Stimulated activated CD4-positive, alpha-beta T cell treated with anti-CD3 and anti-CD28 coated beads, Interleukin-4, amount 100 ng/mL, for 24 hours (primary cell): Measurements from ENCODE around the gene COL19A1.

Source experiments
- DNase-seq: peaks from one replicate; pipeline ENCODE4 v3.0.0-alpha.2; 2020

Gene COL19A1

DNA sequence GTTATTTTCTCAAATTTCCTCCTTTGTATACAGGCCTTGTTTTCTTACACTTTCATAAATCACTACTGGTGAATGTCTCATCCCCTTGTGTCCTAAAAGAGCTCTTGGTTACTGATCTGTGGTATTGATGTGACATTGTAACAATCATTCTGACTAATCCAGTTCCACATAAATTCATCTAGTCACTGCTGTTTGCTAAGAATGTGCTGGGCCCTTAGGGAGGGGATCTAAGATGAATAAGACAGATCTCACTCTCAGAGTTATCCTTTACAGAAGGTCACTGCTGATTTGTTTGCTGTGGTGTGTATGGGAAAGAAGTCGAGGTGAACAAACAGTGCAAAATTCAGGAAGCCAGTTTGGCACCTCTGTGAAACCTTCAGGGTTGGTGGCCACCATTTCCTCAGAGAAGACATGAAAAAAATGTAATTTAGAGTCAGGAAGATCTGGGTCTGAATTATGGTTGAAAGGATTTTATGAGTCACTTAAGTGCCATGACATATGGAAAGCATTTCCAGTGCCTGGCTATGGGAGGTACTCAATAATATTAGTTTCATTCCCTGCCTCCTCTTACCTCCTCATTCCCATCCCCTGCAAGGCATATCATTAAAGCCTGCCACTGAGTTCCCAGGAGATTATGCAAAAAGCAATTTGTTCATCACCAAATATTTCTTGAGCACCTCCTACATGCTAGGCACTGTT, 314.7 kb downstream of the COL19A1 start:
- no peak for DNase-seq

DNA sequence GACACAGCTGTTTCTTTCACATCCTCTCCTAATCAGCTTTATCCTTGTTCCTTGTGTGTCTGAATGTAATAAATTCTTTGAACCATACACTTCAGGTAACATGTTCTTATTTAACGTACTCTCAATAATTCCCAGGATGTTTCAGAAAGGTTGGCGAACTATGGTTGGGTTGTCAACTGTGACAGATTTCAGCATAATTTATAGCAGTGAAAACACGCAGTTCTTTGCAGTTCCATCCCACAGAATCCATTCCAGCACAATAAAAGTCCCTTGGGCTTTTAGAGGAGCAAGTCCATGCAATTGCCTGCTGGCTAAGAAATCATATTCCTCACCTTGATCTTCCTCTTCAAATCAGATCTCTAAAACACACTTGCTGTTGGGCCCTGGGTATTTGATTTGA, 317.2 kb downstream of the COL19A1 start:
- no peak for DNase-seq

DNA sequence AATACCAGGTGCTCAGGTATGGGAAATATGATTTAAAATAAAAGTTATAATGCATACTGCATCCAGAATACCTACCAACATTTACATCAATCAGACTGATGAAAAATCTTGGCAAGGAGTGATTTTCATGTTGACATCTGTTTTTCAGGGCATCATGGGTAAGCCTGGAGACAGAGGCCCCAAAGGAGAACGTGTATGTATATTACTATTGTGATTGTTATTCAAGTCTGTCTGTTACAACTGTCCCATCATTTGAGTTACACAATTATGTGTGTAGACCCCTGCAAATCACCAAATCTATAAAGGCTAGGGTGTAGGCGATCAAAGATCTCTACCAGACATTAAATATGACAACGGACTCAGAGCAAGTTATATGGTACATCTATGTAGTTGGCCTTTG, 318.4 kb downstream of the COL19A1 start:
- no peak for DNase-seq

DNA sequence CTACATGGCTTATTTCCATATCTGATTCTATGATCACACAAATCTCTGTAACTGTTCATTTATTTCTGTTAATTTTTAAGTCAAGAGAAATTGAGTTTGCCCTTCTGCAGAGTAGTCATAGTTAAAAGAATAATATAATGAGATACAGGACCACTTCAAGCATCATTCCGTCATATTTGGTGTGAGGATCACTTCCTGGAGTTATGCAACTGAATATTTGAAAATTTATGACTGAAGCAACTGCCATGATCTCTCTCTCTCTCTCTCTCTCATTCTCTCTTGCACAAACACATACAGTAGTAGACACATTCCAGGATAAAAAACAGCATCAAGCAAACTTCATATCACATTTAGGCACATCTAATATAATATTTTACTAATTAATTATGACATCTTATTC, 320.1 kb downstream of the COL19A1 start:
- DNase-seq: no peak

DNA sequence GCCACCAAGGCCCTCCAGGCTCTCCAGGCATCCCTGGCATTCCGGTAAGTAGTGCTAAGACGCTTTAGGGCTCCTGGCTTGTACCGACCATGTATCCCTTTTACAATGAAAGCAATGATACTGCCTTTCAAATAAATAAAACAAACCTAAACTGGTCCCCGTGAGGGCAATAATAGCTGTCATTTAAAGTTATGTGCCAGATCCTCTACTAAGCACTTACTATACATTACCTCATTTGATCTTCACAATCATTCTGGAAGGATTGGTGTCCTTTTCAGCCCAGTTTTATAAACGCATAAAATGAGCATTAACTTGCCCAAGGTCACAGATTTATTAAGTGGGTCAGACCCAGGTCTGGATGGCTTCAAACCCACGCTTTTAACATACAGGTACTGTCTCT, 321.8 kb downstream of the COL19A1 start:
- no peak for DNase-seq

DNA sequence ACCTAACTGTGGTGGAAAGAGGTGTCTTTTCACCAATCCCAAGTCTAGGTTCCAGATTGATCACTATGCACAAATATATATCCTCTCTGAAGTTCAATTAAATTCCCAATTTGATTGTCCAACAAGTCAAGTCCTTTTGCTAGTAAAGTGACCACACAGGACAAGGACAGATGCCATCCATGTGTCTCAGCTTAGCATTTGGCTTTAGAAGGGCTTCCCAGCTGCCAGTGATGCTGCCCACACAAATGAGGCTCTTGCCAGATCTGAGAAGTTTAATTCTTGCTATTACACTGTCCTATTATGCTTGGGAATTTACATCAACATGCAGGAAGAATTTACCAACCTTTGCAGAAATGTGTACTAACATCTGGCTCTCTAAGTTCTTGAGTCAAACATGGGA, 328.1 kb downstream of the COL19A1 start:
- no peak for DNase-seq

DNA sequence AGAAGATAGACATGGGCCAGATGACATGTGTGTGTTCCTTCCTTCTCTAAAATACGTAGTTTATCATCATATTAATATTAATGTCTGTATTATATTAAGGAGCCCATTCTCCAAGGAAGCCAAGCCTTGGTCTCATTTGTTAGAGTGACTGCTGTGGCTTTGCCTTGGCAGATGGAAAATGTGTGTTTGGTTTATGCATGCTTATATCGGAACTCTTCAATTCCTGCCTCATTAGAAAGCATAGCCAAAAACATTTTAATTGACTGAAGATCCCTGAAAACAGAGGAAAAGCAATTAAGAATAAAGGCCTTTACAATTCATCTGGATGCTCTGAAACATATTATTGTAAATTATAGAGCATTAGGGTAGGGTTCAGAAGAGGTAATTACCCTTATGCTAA, 330.2 kb downstream of the COL19A1 start:
- DNase-seq: no peak

DNA sequence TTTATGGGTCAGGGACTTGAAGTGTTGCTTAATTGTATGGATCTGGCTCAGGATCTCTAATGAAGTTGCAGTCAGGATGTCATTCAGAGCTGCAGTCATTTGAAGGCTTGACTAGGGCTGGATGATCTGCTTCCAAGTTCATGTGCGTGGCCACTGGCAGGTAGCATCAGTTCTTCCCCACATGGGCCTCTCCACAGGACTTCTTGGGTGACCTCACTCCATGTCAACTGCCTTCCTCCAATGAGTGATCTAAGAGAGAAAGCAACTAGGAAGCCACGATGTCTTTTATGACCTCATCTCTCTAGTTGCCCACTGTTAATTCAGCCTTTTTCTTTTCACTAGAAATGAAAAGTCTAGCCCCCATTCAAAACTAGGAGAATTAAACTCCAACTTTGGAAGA, 332.4 kb downstream of the COL19A1 start:
- DNase-seq: no peak

DNA sequence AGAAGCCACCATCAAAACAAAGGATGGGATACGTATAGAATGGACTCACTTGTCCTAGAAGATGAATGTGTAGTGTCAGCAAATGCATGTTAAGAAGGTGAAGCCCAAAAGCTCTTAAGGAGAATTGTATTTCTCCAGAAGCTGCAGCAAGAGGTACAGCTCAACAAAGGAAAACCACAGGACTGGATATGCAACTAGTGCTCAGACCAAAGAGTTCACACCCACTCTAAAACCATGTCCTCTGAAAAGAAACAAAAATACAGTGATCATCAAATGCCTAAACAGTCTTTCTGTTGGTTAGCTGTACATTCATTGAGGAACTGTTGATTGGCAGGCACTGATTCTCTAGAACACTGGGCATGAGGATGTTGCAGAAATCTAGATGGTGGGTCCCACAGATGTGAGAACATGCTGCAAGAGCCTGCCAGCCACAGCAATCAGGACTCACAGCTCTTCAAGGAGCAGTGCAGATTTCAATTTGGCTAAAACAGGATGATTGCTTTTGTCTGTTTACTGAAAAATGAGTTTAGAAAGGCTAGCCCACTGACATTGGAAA, 342.0 kb downstream of the COL19A1 start:
- no peak for DNase-seq

DNA sequence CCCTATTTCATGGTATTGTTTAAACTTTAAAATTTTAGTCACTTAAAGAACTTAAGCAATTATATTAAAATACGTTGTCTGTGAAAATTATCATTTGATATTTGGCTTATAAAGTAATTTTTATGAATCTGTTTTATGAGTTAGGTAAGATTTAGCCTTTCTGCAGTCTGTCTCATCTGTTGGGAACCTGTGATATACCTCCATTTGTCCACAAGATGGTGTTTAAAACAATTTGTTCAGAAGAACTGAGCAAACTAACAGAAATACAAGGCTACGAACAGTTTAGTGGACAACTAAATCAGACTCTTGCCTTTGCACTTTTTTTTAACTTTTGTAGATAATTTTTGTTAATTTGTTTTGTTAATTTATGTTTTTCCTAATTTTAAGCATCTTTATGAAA, 344.1 kb downstream of the COL19A1 start:
- DNase-seq: no peak

DNA sequence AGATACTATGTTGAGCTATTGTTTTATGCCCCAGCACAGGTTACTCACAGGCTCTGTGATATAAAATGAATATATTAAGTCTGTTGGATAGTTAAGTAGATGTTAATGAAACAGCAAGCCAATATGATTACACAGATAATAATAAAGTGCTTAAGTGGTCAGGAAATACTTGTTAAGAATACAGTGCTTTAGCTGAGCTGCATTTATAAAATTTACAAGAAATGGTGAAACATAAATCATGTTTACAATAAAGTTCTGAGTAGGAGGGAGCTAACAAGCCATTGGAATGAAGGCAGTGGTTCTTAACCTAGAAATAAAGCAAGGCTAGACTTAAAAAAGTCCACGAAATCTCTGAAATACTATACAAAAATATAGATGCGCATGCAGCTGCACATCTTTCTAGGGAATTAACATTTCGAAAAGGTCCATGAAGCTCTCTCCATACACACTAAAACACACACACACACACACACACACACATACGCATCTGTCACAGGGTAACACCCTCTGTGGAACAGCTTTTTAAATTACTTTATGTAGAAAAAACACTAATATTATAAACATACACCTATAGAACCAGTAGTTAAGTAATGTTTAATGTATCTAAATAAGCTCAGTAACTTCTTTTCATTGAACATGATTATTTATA, 349.2 kb downstream of the COL19A1 start:
- no peak for DNase-seq

DNA sequence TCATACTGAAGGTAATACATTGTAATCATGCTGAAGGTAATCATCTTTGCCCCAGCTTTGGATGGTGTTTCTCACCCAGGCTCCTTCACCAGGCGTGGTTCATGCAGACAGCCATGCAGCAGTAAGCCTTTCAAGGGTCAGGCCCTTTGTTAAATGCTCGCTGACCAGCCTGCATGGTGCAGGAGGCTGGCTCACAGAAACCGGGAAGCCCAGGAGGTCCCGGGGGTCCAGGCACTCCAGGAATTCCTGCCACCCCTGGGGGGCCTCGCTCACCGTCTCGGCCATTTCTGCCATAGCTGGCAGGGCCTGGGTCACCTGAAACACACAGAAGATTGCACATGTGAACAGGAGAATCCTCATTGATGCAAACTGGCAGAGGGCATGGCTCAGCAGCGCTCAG, 350.4 kb downstream of the COL19A1 start:
- DNase-seq: no peak

DNA sequence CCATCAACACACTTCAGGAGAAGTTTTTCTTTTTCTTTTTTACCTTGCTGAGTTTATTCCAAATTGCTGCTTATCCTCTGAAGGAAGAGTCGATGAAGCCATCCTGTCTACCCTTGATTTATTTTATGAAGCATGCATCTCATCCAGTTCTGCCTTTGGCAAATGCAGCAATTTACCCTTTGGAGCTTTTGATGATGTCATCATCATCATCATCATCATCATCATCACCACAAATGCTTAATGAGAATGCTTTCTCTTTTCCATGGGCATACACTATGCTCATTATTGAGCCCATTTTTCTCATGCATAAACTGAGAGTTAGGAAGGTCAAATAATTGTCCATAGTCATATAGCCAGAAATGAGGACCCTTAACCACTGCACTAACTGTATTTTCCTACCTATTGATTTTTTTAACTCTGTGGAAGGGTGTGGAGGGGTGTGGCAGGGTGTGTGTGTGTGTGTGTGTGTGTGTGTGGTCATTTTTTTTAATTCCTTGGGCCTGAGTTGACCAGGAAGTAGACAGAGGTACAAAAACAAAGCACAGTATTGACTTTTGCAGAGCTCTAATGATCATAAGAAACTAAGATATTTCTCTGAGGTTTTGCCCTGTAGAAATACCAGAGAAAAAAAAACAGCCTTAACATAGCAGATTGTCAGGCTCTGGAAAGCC, 353.7 kb downstream of the COL19A1 start:
- DNase-seq: no peak

DNA sequence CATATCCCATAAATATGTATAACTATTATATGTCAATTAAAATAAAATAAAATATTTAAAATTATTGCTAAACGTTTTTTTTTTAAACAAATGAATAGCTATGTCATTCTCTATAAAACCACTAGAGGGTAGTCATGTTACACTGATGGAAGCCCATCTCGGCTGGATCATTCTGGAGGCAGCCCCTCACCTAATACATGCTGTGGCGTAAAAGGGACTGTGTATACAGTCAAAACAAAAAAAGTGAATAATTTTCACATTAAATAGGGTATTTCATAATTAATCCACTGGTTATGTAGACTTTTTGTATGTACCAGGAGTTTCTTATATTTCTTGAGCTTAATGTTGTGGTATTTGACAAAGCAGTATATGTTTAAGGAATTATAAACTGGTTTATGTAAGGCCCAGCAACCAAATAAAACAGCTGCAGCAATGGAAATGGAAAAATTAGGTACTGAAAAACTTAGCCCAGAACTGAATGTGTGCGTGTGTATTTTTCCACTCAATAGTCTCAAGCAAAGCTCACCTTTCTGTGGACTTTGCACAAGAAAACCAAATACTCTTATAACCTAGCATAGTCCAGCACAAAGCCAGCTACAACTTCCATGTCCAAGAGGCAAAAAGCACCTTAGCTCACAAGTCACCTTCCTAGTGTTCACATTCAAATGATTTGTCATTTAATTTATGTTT, 354.8 kb downstream of the COL19A1 start:
- DNase-seq: no peak

DNA sequence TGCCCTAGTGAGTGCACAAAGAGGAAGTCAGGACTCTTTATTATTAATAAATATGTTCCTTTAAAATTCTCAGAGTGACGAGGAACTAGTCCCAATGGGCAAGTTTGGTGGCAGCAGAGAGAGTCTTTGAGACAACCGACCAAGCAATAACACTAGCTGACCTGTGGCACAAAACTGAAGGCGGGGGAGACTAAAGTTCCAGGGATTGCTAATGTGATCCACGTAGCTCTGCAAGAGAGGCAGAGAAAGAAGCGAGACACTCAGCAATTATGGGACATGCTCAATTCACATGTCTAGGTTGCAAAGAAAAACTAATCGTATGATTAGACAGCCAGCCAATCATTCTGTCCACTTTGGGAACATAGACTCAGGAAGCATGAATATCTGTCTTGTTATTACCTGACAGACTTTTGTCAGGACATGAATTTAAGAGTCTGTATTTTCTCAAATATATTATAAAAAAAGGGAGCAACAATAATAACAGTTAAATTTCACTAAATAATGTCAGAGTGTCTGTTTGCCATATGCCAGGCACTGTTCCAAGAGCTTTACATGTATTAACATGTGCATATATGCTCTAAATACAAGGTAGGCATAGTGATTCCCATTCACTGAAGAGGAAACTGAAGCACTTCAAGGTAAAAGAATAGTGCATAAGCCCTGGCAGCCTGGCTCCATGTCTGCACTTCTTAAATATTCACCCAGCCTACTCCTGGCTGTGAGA, 355.5 kb downstream of the COL19A1 start:
- no peak for DNase-seq

DNA sequence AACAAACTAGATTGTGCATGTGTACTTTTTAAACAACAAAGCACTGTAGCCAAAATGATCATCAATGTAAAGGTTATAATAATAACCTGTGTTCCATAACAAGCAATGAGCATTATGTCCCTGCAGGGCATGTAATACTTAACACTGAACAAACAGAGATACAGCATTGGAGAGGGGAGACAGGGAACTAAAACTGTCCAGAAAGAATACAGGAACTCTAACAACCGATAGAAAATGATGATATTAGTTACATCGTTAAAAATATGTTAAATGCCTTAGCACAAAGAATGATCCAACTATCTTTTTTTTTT, 356.0 kb downstream of the COL19A1 start:
- DNase-seq: no peak

DNA sequence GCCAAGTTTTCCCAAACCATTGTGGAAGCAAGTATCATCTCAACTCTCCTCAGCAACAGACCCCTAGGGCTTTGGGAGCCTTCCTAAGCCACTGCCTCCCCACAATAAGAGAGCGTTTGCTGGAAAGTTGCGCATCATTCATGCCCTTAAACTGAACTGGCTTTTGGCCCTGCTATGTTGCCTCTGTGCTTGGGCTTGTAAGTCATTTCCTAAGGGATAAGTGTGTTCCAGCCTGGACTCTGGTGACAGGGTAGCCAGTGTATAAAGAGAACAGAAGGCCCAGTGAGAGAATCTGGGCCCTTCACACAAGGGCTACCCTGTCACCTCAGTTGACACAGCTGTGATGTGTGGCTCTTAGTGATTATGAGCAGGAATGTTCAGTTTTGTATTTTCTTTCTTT, 358.7 kb downstream of the COL19A1 start:
- DNase-seq: no peak

DNA sequence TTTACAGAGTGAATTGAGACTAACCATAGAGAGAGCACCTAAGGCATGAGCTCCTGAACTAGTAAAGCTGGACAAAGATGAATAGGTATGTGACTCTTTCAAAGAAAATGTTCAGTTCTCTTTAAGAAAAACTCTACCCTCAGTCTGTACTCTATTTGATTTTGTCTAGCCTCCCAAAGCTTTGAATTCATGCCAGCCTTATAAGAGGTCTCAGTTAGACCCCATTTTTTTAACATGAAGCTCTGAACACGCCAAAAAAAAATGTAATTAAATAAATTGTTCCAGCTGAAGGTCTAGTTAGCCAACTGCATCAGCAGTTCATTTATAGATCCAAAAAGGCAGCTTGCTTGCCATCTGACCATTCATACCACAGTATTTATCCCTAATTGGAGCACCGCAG, 365.0 kb downstream of the COL19A1 start:
- DNase-seq: no peak

DNA sequence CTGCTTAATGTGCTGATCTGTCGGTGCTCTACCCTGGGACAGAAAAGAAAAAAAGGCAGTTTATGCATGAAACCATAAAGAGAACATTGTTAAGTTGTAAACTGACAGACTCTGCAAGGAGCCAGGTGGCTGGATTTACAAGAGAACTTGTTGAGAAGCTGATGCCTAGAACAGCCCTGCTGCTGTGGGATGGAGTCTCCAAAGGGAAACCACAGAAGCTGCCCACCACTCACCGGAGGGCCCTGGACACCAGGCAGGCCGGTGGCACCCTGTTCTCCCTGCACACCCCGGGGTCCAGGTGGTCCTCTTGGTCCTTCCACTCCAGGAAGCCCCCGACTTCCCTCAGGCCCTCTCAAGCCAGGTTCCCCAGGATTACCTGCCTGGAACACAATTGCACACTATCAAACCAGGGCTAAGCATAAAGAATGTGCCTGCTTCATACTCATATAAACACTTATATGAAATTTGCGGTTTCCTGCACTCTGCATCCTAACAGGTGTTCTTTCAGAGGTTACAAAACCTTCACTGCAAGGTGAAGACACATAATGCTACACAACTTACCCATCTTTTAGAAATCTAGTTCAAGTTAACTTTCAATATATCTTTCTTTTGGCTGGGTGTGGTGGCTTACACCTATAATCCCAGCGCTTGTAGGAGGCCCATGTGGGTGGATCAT, 368.3 kb downstream of the COL19A1 start:
- no peak for DNase-seq

DNA sequence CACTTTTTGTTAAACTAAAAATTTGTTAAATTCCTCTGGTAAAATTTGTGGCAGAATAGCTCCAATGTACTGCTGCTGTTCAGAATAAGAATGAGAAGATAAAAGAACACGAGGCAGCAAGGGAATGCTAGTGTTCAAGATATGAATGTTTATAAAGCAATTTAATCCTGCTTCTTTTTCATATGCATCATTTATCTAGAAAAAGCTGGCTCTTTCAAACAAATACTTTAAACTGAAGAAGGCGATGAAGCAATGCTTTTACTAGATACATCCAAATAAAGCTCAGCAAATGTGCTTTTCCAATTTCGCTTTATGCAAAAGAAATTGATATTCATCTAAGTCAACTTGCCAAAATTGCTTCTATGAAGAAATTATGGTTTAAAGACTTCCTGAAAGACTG, 370.0 kb downstream of the COL19A1 start:
- DNase-seq: no peak

DNA sequence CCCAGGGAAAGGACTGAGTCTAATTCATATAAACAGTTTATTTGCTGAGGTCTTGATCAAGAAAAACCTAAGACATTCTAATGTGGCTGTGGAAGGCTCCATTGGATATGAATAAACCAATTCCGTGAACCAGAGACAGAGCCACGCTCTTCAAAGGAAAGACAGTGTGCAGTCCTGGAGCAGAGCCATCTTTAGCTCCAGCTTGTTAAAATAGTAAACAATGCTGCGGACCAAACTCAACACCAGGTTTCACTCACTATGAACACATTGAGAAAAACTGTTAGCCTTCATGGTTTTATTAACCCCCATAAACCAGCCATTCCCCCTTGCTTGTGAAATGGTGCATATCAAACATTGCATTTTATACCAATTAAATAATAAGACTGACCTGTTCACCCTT, 374.7 kb downstream of the COL19A1 start:
- DNase-seq: no peak

DNA sequence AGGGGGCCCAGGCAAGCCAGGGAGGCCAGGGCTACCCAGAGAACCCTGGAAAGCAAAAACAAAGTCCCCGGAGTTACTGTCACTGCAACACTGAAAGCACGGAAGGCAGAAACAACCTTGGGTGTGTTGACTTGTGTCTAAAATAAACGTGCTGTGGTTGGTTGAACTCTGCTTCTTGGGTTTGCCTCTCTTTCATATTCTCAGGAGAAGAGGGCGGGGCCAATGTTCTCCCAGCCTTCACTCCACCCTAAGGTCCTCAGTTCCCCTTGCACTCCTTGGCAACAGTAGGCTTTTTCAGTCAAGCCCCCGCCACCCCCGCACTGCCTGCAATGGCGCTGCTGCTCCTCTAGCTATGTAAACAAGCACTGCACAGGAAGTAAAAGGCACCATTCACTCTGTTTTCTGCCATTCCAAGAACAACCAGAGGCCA, 375.6 kb downstream of the COL19A1 start:
- DNase-seq: no peak
